ENCODE results near the gene HOXB8.
A peak's percentile ranks its signal among the peaks of the same experiment; 100 is the strongest.

The HOXB8 gene

GRCh38 chr17:48620461-48621139 lies 5.5 kb upstream of the HOXB8 start:
- Histone ChIP-seq H3K27ac (ENCODE audit: low read length) (no peak overlapping the region), H2AFZ (ENCODE audit: low read depth, low read length) (no peak overlapping the region), H3K4me2 (ENCODE audit: low read length) (no peak overlapping the region), H4K20me1 (ENCODE audit: insufficient read depth, low read length) (no peaks in the 10 kb centered on the region), H3K9ac (ENCODE audit: low read length) (no peak overlapping the region), H3K36me3 (replicated peaks; ENCODE audit: low read depth, low read length) (no peaks in the 10 kb centered on the region), H3K27me3 (ENCODE audit: low read depth, low read length) (peaks cover 65% of the 10 kb centered on the region), H3K79me2 (ENCODE audit: low read length) (no peaks in the 10 kb centered on the region), H3K9me3 (ENCODE audit: insufficient read depth, low read length) (no peaks in the 10 kb centered on the region), H3K4me1 (ENCODE audit: low read length) (peaks cover 7% of the 10 kb centered on the region), H3K4me3 (ENCODE audit: low read length) (no peak overlapping the region)
- TF ChIP-seq EZH2phosphoT487 (IDR thresholded peaks at IDR 0.05; ENCODE audit: low read depth) (no peak), CTCF (IDR thresholded peaks at IDR 0.05; ENCODE audit: low read depth, low read length) (no peak)

- no peak overlapping the region for H3K27ac ChIP-seq (ENCODE audit: low read length)
- H4K20me1 ChIP-seq (ENCODE audit: insufficient read depth, low read length), result no peaks in the 10 kb centered on the region
- peaks cover 7% of the 10 kb centered on the region for H3K4me1 ChIP-seq (ENCODE audit: low read length)
- no peaks in the 10 kb centered on the region for H3K9me3 ChIP-seq (ENCODE audit: insufficient read depth, low read length)
- peaks cover 64% of the 10 kb centered on the region for H3K27me3 ChIP-seq (ENCODE audit: low read depth, low read length)
- H3K4me2 ChIP-seq (ENCODE audit: low read length), result no peak overlapping the region
- TF ChIP-seq EZH2phosphoT487 (IDR thresholded peaks at IDR 0.05; ENCODE audit: low read depth) (no peak), CTCF (IDR thresholded peaks at IDR 0.05; ENCODE audit: low read depth, low read length) (no peak)
- no peak overlapping the region for H2AFZ ChIP-seq (ENCODE audit: low read depth, low read length)
- H3K36me3 ChIP-seq (replicated peaks; ENCODE audit: low read depth, low read length), result no peaks in the 10 kb centered on the region
- H3K9ac ChIP-seq (ENCODE audit: low read length), result no peak overlapping the region
- H3K79me2 ChIP-seq (ENCODE audit: low read length), result no peaks in the 10 kb centered on the region
- no peak overlapping the region for H3K4me3 ChIP-seq (ENCODE audit: low read length)
These were observed 4.8 kb upstream of the HOXB8 start for GRCh38 chr17:48619826-48620449.

GRCh38 chr17:48618256-48618896 lies 3.3 kb upstream of the HOXB8 start:
- H3K9me3 ChIP-seq (ENCODE audit: insufficient read depth, low read length), result no peaks in the 10 kb centered on the region
- no peak overlapping the region for H3K27ac ChIP-seq (ENCODE audit: low read length)
- peak overlapping the region; percentile 72 for H3K4me3 ChIP-seq (ENCODE audit: low read length)
- peaks cover 7% of the 10 kb centered on the region for H3K4me1 ChIP-seq (ENCODE audit: low read length)
- no peaks in the 10 kb centered on the region for H3K36me3 ChIP-seq (replicated peaks; ENCODE audit: low read depth, low read length)
- H4K20me1 ChIP-seq (ENCODE audit: insufficient read depth, low read length), result no peaks in the 10 kb centered on the region
- no peak for TF ChIP-seq EZH2phosphoT487 (IDR thresholded peaks at IDR 0.05; ENCODE audit: low read depth)
- TF ChIP-seq CTCF (IDR thresholded peaks at IDR 0.05; ENCODE audit: low read depth, low read length), result peak; percentile 91
- peak overlapping the region; percentile 40 for H3K9ac ChIP-seq (ENCODE audit: low read length)
- H2AFZ ChIP-seq (ENCODE audit: low read depth, low read length), result peak overlapping the region; percentile 56; the same call in 1 of the 2 replicates
- peak overlapping the region; percentile 70 for H3K4me2 ChIP-seq (ENCODE audit: low read length)
- H3K79me2 ChIP-seq (ENCODE audit: low read length), result no peaks in the 10 kb centered on the region
- peaks cover 53% of the 10 kb centered on the region for H3K27me3 ChIP-seq (ENCODE audit: low read depth, low read length)

All from OCI-LY3 (cell line).